NB4 (cell line): ENCODE data around the gene KLHL21.

Source experiments
- CTCF ChIP-seq: IDR thresholded peaks from one replicate; pipeline ENCODE4 v1.5.1; 2012; ENCODE audit warnings: low read depth, low read length
- MAX ChIP-seq: IDR thresholded peaks from 2 replicates; pipeline ENCODE4 v1.6.1; 2011; ENCODE audit warnings: low read depth, low read length
- MYC ChIP-seq: IDR thresholded peaks from 2 replicates; pipeline ENCODE4 v1.6.1; 2011; ENCODE audit warnings: low read depth, low read length
- POLR2A ChIP-seq: IDR thresholded peaks from 2 replicates; pipeline ENCODE4 v1.6.1; 2011; ENCODE audit warnings: mild to moderate bottlenecking; ENCODE audit not compliant: insufficient read length; ENCODE audit errors: extremely low read depth

GRCh38 chr1:6646499-6647148, 44.0 kb upstream of the KLHL21 start:
- peak; percentile 39 for TF ChIP-seq CTCF
- TF ChIP-seq MYC, result no peak
- TF ChIP-seq MAX, result no peak
- TF ChIP-seq POLR2A, result no peak
